Activated CD4-positive, alpha-beta T cell treated with anti-CD3 and anti-CD28 coated beads for 36 hours (primary cell): ENCODE measurements around the gene IGFLR1. TPM values are rescaled to one million over a fixed set of nuclear protein-coding genes. Genes with fewer than 3 reads are reported as not detected.
"Not testable (repeated sequence)": the region's sequence is repeated elsewhere in the genome, so short reads cannot be mapped to it uniquely, and the experiment has no call there.

Experiments used
- ATAC-seq: fragments of 200-7000 bp; cut with Tn5 transposase; one replicate; pipeline ENCODE4 v1.10.0; 2021; ENCODE audit warnings: mild to moderate bottlenecking, moderate library complexity
- CTCF ChIA-PET: fragments of 350-600 bp; sonication (Branson Sonifier 250); formaldehyde crosslinking; loops from one replicate; lab custom pipeline; 2021; ENCODE audit warnings: antibody characterized with exemption; lab: Charles Lee
- POLR2A ChIA-PET: fragments of 350-600 bp; sonication (Branson Sonifier 250); formaldehyde crosslinking; loops from one replicate; lab custom pipeline; 2021; ENCODE audit warnings: antibody characterized with exemption, inconsistent platforms; lab: Charles Lee
- DNase-seq: peaks from one replicate; pipeline ENCODE4 v3.0.0-alpha.2; 2020
- H3K27ac Mint-ChIP-seq: one replicate; pipeline ENCODE4 v1.8.0; 2021; ENCODE audit warnings: mixed read lengths
- H3K27me3 Mint-ChIP-seq: one replicate; pipeline ENCODE4 v1.8.0; 2021; ENCODE audit warnings: mixed read lengths
- H3K36me3 Mint-ChIP-seq: one replicate; pipeline ENCODE4 v1.8.0; 2021; ENCODE audit warnings: low read depth, mixed read lengths
- H3K4me1 Mint-ChIP-seq: one replicate; pipeline ENCODE4 v1.8.0; 2021; ENCODE audit warnings: mixed read lengths
- H3K4me3 Mint-ChIP-seq: one replicate; pipeline ENCODE4 v1.8.0; 2021; ENCODE audit warnings: mild to moderate bottlenecking, moderate library complexity, mixed read lengths
- H3K9me3 Mint-ChIP-seq: one replicate; pipeline ENCODE4 v1.8.0; 2021; ENCODE audit warnings: low read depth, mixed read lengths
- intact Hi-C, 2 experiments: fragments of 100-400 bp; cut with DNase I in 1 of 2; cut with micrococcal nuclease in 1 of 2; formaldehyde crosslinking; loops; one replicate each; pipeline versions ENCODE4 v1.14.2 to v1.15.1; 2022 to 2024; cut with DNase I, micrococcal nuclease
- total RNA-seq, 2 experiments: library from RNA; stranded (reverse); gene quantifications; one replicate each; pipeline ENCODE4 v1.2.3, GENCODE V29; 2021

IGFLR1 gene
- total RNA-seq, 2 experiments from 2014 or later = 71.4 to 80.2 TPM

DNA sequence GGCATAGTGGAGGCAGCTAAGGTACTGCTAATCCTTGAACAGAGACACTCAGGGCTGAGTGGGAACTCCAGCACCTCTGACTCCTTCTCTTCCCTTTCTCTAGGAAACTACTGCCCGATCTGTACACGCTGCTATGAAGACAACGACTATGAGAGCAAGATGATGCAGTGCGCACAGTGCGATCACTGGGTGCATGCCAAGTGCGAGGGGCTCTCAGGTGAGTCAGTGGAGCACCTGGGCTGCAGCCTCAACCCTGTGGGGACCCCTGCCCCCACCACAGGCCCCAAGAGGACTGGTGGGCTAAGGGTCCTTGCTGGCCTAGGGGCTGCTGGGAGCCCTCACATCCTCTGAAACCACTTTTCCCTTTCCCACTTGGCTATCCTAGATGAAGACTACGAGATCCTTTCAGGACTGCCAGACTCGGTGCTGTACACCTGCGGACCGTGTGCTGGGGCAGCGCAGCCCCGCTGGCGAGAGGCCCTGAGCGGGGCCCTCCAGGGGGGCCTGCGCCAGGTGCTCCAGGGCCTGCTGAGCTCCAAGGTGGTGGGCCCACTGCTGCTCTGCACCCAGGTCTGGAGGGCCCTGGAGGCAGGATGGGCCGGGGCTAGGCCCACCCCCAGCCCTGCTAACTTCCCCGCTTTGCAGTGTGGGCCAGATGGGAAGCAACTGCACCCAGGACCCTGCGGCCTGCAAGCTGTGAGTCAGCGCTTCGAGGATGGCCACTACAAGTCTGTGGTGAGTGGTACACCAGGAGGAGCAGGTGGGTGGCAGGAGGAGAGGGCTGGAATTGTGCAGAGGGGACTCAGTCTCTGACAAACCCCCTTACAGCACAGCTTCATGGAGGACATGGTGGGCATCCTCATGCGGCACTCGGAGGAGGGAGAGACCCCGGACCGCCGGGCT is 14.9 kb downstream of the IGFLR1 start:
- ChIA-PET CTCF (interaction anchor here (0.6 kb wide), 1 partner anchor 13 kb away, joined by 3 read pairs; no protein-coding TSS in a partner anchor), POLR2A (interaction anchor here (0.6 to 1.1 kb wide), 2 partner anchors 9 to 13 kb away, joined by 3 to 5 read pairs; no protein-coding TSS in a partner anchor)
- DNase-seq (no peak), ATAC-seq (no peak)
- Mint-ChIP-seq H3K27me3 (no peaks in the 10 kb centered on the region), H3K36me3 (peaks cover 65% of the 10 kb centered on the region), H3K27ac (no peak overlapping the region), H3K4me1 (no peaks in the 10 kb centered on the region), H3K4me3 (no peak overlapping the region), H3K9me3 (no peaks in the 10 kb centered on the region)
- intact Hi-C loops = no loop called here

DNA sequence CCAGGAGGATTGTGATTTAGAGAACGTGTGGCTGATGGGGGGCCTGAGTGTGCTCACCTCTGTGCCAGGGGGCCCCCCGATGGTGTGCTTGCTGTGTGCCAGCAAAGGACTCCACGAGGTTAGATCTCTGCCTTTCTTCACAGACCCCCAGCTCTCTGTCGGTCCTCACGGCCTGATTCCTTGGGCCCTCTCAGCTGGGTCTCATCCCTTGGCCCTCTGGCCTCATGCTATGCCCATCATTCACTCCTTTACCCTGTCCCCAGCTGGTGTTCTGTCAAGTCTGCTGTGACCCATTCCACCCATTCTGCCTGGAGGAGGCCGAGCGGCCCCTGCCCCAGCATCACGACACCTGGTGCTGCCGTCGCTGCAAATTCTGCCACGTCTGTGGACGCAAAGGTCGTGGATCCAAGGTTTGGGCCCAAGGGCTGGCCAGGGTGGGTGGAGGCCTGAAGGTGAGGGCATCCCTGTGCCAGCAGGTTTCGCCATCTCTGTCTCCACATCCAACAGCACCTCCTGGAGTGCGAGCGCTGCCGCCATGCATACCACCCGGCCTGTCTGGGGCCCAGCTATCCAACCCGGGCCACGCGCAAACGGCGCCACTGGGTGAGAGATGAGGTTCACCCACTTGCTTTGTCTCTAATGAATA is 16.9 kb downstream of the IGFLR1 start:
- H3K27ac Mint-ChIP-seq = no peak overlapping the region
- no peaks in the 10 kb centered on the region for H3K9me3 Mint-ChIP-seq
- ChIA-PET POLR2A (no interaction called here), CTCF (no interaction called here)
- H3K27me3 Mint-ChIP-seq = no peaks in the 10 kb centered on the region
- H3K4me3 Mint-ChIP-seq = no peak overlapping the region
- peaks cover 62% of the 10 kb centered on the region for H3K36me3 Mint-ChIP-seq
- intact Hi-C loops = no loop called here
- ATAC-seq (no peak), DNase-seq (no peak)
- H3K4me1 Mint-ChIP-seq = peaks cover 7% of the 10 kb centered on the region

DNA sequence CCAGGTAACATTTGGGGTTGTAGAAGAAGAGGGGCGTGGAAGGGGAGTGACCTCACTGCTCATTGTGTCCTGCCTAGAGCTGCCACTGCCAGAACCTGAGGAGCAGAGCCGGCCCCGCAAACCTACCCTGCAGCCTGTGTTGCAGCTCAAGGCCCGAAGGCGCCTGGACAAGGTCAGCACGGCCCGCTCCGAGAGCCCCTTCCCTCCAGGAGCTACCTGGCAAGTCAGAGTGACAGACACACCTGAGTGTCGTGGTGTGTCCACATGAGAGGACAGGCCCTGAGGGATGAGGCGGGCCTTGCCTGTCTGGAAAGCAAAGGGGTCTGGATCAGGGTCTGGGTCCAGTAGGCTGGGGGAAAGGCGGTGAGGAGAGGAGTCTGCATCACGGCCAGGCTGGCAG is 17.7 kb downstream of the IGFLR1 start:
- Mint-ChIP-seq H3K9me3 (no peaks in the 10 kb centered on the region), H3K27ac (no peak overlapping the region), H3K4me3 (no peak overlapping the region), H3K36me3 (peaks cover 62% of the 10 kb centered on the region), H3K27me3 (no peaks in the 10 kb centered on the region), H3K4me1 (peaks cover 12% of the 10 kb centered on the region)
- ATAC-seq = no peak
- CTCF ChIA-PET = interaction anchor here (1.1 kb wide), 1 partner anchor 12 kb away, joined by 3 read pairs; no protein-coding TSS in a partner anchor
- POLR2A ChIA-PET = interaction anchor here (1.7 kb wide), 1 partner anchor 16 kb away, joined by 6 read pairs; no protein-coding TSS in a partner anchor
- intact Hi-C loops = no loop called here
- DNase-seq = no peak

DNA sequence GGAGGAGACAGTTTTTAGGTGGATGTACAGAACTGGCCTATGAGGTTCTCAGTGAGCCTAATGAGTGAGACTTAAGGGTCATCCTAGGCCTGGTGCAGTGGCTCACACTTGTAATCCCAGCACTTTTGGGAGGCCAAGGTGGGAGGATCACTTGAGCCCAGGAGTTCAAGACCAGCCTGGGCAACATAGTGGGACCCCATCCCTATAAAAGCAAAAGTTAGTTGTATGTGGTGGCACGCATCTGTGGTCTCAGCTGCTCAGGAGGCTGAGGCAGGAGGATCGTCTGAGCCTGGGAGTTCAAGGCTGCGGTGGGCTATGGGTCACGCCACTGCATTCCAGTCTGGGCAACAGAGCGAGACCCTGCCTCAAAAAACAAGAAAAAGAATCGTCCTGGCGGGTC is 18.1 kb downstream of the IGFLR1 start:
- intact Hi-C loops, H3K27ac Mint-ChIP-seq, H3K27me3 Mint-ChIP-seq, DNase-seq, ATAC-seq, H3K9me3 Mint-ChIP-seq, H3K4me3 Mint-ChIP-seq: not testable (repeated sequence)
- POLR2A ChIA-PET = interaction anchor here (0.9 to 1.7 kb wide), 2 partner anchors 11 to 16 kb away, joined by 5 to 6 read pairs; no protein-coding TSS in a partner anchor
- CTCF ChIA-PET = interaction anchor here (0.8 to 1.1 kb wide), 3 partner anchors 13 to 64 kb away, joined by 3 read pairs; no protein-coding TSS in a partner anchor
- Mint-ChIP-seq H3K4me1 (peaks cover 17% of the 10 kb centered on the region), H3K36me3 (peaks cover 62% of the 10 kb centered on the region)

DNA sequence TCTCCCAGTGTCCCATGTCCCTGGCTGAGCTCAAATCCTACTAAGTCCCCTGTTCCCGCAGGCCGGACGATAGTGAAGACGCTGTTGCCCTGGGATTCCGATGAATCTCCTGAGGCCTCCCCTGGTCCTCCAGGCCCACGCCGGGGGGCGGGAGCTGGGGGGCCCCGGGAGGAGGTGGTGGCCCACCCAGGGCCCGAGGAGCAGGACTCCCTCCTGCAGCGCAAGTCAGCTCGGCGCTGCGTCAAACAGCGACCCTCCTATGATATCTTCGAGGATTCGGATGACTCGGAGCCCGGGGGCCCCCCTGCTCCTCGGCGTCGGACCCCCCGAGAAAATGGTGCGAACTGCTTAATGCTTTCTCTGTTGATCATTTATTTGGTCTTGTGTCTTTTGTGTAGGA is 18.6 kb downstream of the IGFLR1 start:
- Mint-ChIP-seq H3K4me1 (peaks cover 21% of the 10 kb centered on the region), H3K4me3 (no peak overlapping the region), H3K27ac (no peak overlapping the region), H3K9me3 (no peaks in the 10 kb centered on the region), H3K27me3 (no peaks in the 10 kb centered on the region), H3K36me3 (peaks cover 62% of the 10 kb centered on the region)
- intact Hi-C loops = no loop called here
- ChIA-PET CTCF (interaction anchor here (0.8 to 1.1 kb wide), 4 partner anchors 13 to 64 kb away, joined by 3 to 6 read pairs (median 3); no protein-coding TSS in a partner anchor), POLR2A (interaction anchor here (0.9 to 1.7 kb wide), 2 partner anchors 11 to 17 kb away, joined by 5 to 6 read pairs; no protein-coding TSS in a partner anchor)
- no peak for DNase-seq
- no peak for ATAC-seq

DNA sequence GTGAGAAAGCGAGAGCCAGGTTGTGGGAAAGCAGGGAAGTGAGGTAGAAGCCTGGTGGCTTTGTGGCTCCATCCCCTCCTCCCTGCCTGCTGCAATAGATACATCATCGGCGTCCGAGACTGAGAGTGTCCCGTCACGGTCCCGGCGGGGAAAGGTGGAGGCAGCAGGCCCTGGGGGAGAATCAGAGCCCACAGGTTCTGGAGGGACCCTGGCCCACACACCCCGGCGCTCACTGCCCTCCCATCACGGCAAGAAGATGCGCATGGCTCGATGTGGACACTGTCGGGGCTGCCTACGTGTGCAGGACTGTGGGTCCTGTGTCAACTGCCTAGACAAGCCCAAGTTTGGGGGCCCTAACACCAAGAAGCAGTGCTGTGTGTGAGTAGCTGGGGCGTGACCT is 19.4 kb downstream of the IGFLR1 start:
- ChIA-PET CTCF (interaction anchor here (0.9 kb wide), 1 partner anchor 28 kb away, joined by 6 read pairs; no protein-coding TSS in a partner anchor), POLR2A (no interaction called here)
- Mint-ChIP-seq H3K27ac (no peak overlapping the region), H3K27me3 (no peaks in the 10 kb centered on the region), H3K36me3 (peaks cover 59% of the 10 kb centered on the region), H3K4me3 (no peak overlapping the region), H3K4me1 (peaks cover 21% of the 10 kb centered on the region), H3K9me3 (no peaks in the 10 kb centered on the region)
- DNase-seq (no peak), ATAC-seq (no peak)
- intact Hi-C loops = no loop called here

DNA sequence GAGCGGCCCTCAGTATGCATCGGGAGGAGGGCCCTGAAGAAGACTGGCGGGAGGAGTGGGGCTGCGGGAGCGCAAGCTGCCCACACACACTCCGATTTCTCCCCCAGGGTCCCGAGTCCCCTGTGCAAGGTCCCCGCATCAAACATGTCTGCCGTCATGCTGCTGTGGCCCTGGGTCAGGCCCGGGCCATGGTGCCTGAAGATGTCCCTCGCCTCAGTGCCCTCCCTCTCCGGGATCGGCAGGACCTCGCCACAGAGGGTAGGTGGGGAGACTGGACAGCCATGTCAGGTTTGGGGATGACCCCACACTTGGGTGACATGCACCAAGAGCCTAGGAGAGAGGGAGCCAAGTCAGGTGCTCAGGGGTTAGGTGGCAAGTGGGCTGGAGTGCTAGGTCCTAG is 19.8 kb downstream of the IGFLR1 start:
- Mint-ChIP-seq H3K4me1 (peaks cover 21% of the 10 kb centered on the region), H3K4me3 (no peak overlapping the region), H3K9me3 (no peaks in the 10 kb centered on the region), H3K27me3 (no peaks in the 10 kb centered on the region), H3K36me3 (peaks cover 57% of the 10 kb centered on the region), H3K27ac (no peak overlapping the region)
- ChIA-PET POLR2A (no interaction called here), CTCF (interaction anchor here (1.0 kb wide), 1 partner anchor 22 kb away, joined by 3 read pairs; the partner anchor contains the start of gene U2AF1L4)
- intact Hi-C loops = no loop called here
- no peak for ATAC-seq
- no peak for DNase-seq

DNA sequence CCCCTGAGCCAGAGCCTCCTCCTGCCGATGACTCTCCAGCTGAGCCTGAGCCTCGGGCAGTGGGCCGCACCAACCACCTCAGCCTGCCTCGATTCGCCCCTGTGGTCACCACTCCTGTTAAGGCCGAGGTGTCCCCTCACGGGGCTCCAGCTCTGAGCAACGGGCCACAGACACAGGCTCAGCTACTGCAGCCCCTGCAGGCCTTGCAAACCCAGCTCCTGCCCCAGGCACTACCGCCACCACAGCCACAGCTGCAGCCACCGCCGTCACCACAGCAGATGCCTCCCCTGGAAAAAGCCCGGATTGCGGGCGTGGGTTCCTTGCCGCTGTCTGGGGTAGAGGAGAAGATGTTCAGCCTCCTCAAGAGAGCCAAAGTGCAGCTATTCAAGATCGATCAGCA is 20.9 kb downstream of the IGFLR1 start:
- Mint-ChIP-seq H3K4me1 (peaks cover 21% of the 10 kb centered on the region), H3K27me3 (no peaks in the 10 kb centered on the region), H3K27ac (no peak overlapping the region), H3K36me3 (peaks cover 61% of the 10 kb centered on the region), H3K4me3 (no peak overlapping the region), H3K9me3 (no peaks in the 10 kb centered on the region)
- CTCF ChIA-PET = interaction anchor here (1.0 to 1.4 kb wide), 2 partner anchors 23 to 29 kb away, joined by 3 read pairs; partner anchors contain the start of gene U2AF1L4
- POLR2A ChIA-PET = no interaction called here
- DNase-seq (no peak), ATAC-seq (no peak)
- intact Hi-C loops = no loop called here

DNA sequence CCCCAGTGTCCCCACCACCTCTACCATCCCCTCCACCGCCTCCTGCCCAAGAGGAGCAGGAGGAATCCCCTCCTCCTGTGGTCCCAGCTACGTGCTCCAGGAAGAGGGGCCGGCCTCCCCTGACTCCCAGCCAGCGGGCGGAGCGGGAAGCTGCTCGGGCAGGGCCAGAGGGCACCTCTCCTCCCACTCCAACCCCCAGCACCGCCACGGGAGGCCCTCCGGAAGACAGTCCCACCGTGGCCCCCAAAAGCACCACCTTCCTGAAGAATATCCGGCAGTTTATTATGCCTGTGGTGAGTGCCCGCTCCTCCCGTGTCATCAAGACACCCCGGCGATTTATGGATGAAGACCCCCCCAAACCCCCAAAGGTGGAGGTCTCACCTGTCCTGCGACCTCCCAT is 21.6 kb downstream of the IGFLR1 start:
- CTCF ChIA-PET = interaction anchor here (0.9 to 1.4 kb wide), 2 partner anchors 16 to 28 kb away, joined by 3 to 6 read pairs; no protein-coding TSS in a partner anchor

DNA sequence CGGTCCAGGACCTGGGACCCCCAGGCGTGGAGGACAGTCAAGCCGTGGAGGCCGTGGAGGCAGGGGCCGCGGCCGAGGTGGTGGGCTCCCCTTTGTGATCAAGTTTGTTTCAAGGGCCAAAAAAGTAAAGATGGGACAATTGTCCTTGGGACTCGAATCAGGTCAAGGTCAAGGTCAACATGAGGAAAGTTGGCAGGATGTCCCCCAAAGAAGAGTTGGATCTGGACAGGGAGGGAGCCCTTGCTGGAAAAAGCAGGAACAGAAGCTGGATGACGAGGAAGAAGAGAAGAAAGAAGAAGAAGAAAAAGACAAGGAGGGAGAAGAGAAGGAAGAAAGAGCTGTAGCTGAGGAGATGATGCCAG is 22.1 kb downstream of the IGFLR1 start:
- H3K27me3 Mint-ChIP-seq = no peaks in the 10 kb centered on the region
- POLR2A ChIA-PET = interaction anchor here (0.6 to 0.7 kb wide), 4 partner anchors 10 to 72 kb away, joined by 3 to 5 read pairs (median 4); partner anchors contain the start of gene COX6B1
- peaks cover 62% of the 10 kb centered on the region for H3K36me3 Mint-ChIP-seq
- no peaks in the 10 kb centered on the region for H3K9me3 Mint-ChIP-seq
- CTCF ChIA-PET = interaction anchor here (0.9 kb wide), 1 partner anchor 17 kb away, joined by 6 read pairs; no protein-coding TSS in a partner anchor
- H3K4me1 Mint-ChIP-seq = peaks cover 21% of the 10 kb centered on the region
- peak overlapping the region; percentile 29 for H3K4me3 Mint-ChIP-seq
- no peak for DNase-seq
- H3K27ac Mint-ChIP-seq = peak overlapping the region; percentile 55
- no peak for ATAC-seq
- intact Hi-C loops = no loop called here

More for the DNA sequence above, 21.6 kb downstream of the IGFLR1 start:
- Mint-ChIP-seq H3K4me3 (no peak overlapping the region), H3K9me3 (no peaks in the 10 kb centered on the region), H3K27ac (no peak overlapping the region), H3K36me3 (peaks cover 61% of the 10 kb centered on the region), H3K4me1 (peaks cover 21% of the 10 kb centered on the region), H3K27me3 (no peaks in the 10 kb centered on the region)
- ATAC-seq (no peak), DNase-seq (no peak)
- intact Hi-C loops = no loop called here
- POLR2A ChIA-PET = interaction anchor here (0.6 to 0.7 kb wide), 3 partner anchors 19 to 73 kb away, joined by 3 to 5 read pairs (median 4); partner anchors contain the start of gene COX6B1
